IMR-90 (cell line): Measurements from ENCODE around the gene AIRE. TPM values are rescaled to one million over a fixed set of nuclear protein-coding genes. Genes with fewer than 3 reads are reported as not detected.
A peak's percentile ranks its signal among the peaks of the same experiment; 100 is the strongest.
"Not testable (repeated sequence)": the region's sequence is repeated elsewhere in the genome, so short reads cannot be mapped to it uniquely, and the experiment has no call there.

Experiments used
- ATAC-seq: fragments of 200-7000 bp; cut with Tn5 transposase; 2 replicates; pipeline ENCODE4 v1.9.1; 2020; ENCODE audit warnings: low read depth, mild to moderate bottlenecking, moderate library complexity
- BruUV-seq: library from RNA; stranded (reverse); fragments of 400-500 nt; replicated peaks from 2 replicates; lab custom pipeline; 2021; lab: Mats Ljungman, UMichigan
- CTCF ChIA-PET: fragments of 300-600 bp; formaldehyde crosslinking; extraction: SDS; loops from one replicate; lab custom pipeline; 2021; ENCODE audit warnings: antibody characterized with exemption; lab: Yijun Ruan, JAX
- POLR2A ChIA-PET: fragments of 300-600 bp; sonication (Branson Sonifier 250); formaldehyde crosslinking; loops from one replicate; lab custom pipeline; 2022; ENCODE audit warnings: antibody characterized with exemption; ENCODE audit not compliant: unreplicated experiment; lab: Charles Lee
- DNase-seq: peaks from one replicate; pipeline ENCODE4 v3.0.0; 2013
- H2AFZ ChIP-seq: replicated peaks from 2 replicates; pipeline ENCODE3; 2013; ENCODE audit warnings: low read length, mild to moderate bottlenecking; ENCODE audit not compliant: poor library complexity
- H2AK5ac ChIP-seq: 2 replicates; pipeline ENCODE4 v1.6.1; 2013; ENCODE audit warnings: low read depth, low read length, inconsistent platforms
- H2AK9ac ChIP-seq: replicated peaks from 2 replicates; pipeline ENCODE3; 2013; ENCODE audit warnings: mild to moderate bottlenecking, low read depth, low read length, moderate library complexity; ENCODE audit not compliant: poor library complexity
- H2BK120ac ChIP-seq: 2 replicates; pipeline ENCODE4 v1.6.1; 2013; ENCODE audit warnings: low read depth, low read length, inconsistent platforms
- H2BK15ac ChIP-seq: 3 replicates; pipeline ENCODE4 v1.6.1; 2013; ENCODE audit warnings: low read depth, low read length, inconsistent platforms
- H2BK20ac ChIP-seq: 2 replicates; pipeline ENCODE4 v1.6.1; 2013; ENCODE audit warnings: low read depth, mild to moderate bottlenecking, inconsistent platforms, low read length, moderate library complexity
- H2BK5ac ChIP-seq: 2 replicates; pipeline ENCODE4 v1.6.1; 2013; ENCODE audit warnings: mild to moderate bottlenecking, low read depth, low read length, inconsistent platforms; ENCODE audit not compliant: poor library complexity, severe bottlenecking
- H3K14ac ChIP-seq: replicated peaks from 2 replicates; pipeline ENCODE4 v1.6.1; 2013; ENCODE audit warnings: low read depth, low read length, inconsistent platforms
- H3K18ac ChIP-seq: 2 replicates; pipeline ENCODE4 v1.6.1; 2013; ENCODE audit warnings: low read depth, low read length, control low read depth
- H3K23ac ChIP-seq: 2 replicates; pipeline ENCODE4 v1.6.1; 2013; ENCODE audit warnings: low read depth, low read length, inconsistent platforms
- H3K27ac ChIP-seq: 2 replicates; pipeline ENCODE4 v1.5.1; 2013; ENCODE audit warnings: mild to moderate bottlenecking, control low read depth, low read length; ENCODE audit not compliant: insufficient read depth
- H3K27me3 ChIP-seq: 2 replicates; pipeline ENCODE4 v1.6.1; 2013; ENCODE audit warnings: low read length; ENCODE audit not compliant: control insufficient read depth, insufficient read depth
- H3K36me3 ChIP-seq: 2 replicates; pipeline ENCODE4 v1.6.1; 2013; ENCODE audit warnings: low read length, mixed read lengths; ENCODE audit not compliant: control insufficient read depth, insufficient read depth
- H3K4ac ChIP-seq: 2 replicates; pipeline ENCODE4 v1.6.1; 2013; ENCODE audit warnings: low read depth, low read length, inconsistent platforms
- H3K4me1 ChIP-seq: 2 replicates; pipeline ENCODE4 v1.6.1; 2013; ENCODE audit warnings: low read length, mixed read lengths; ENCODE audit not compliant: control insufficient read depth, insufficient read depth
- H3K4me2 ChIP-seq: 2 replicates; pipeline ENCODE4 v1.6.1; 2013; ENCODE audit warnings: low read depth, mild to moderate bottlenecking, control low read depth, low read length, moderate library complexity
- H3K4me3 ChIP-seq: 2 replicates; pipeline ENCODE4 v1.5.1; 2013; ENCODE audit warnings: low read depth, mild to moderate bottlenecking, control low read depth, low read length, moderate library complexity; ENCODE audit not compliant: insufficient read depth
- H3K56ac ChIP-seq: 2 replicates; pipeline ENCODE4 v1.6.1; 2013; ENCODE audit warnings: low read length, inconsistent platforms; ENCODE audit not compliant: insufficient read depth; ENCODE audit errors: extremely low read depth
- H3K79me1 ChIP-seq, 2 experiments: 2 replicates each; pipeline ENCODE4 v1.6.1; 2013; ENCODE audit warnings: low read length in 2 of 2, inconsistent platforms in 1 of 2, low read depth in 1 of 2
- H3K9ac ChIP-seq: 2 replicates; pipeline ENCODE4 v1.6.1; 2013; ENCODE audit warnings: low read depth, low read length, control low read depth
- H3K9me1 ChIP-seq: 2 replicates; pipeline ENCODE4 v1.6.1; 2013; ENCODE audit warnings: low read length, inconsistent platforms; ENCODE audit not compliant: insufficient read depth
- H3K9me3 ChIP-seq: 2 replicates; pipeline ENCODE4 v1.6.1; 2013; ENCODE audit warnings: low read length; ENCODE audit not compliant: control insufficient read depth, insufficient read depth
- H4K20me1 ChIP-seq: 2 replicates; pipeline ENCODE4 v1.6.1; 2013; ENCODE audit warnings: low read length, inconsistent platforms; ENCODE audit not compliant: insufficient read depth
- H4K5ac ChIP-seq: 2 replicates; pipeline ENCODE4 v1.6.1; 2013; ENCODE audit warnings: mild to moderate bottlenecking, low read depth, low read length, control low read depth
- H4K8ac ChIP-seq, 2 experiments: 2 replicates each; pipeline ENCODE4 v1.6.1; 2013; ENCODE audit warnings: low read depth in 2 of 2, low read length in 2 of 2, control low read depth in 1 of 2, inconsistent platforms in 1 of 2
- H4K91ac ChIP-seq: 2 replicates; pipeline ENCODE4 v1.6.1; 2013; ENCODE audit warnings: low read depth, low read length, inconsistent platforms; ENCODE audit not compliant: insufficient read depth
- WGBS, 2 experiments: methylation state at CpG; one replicate each; pipeline versions ENCODE4 v1.1.5 to v1.1.7; 2013; ENCODE audit warnings: missing lambda C conversion rate in 2 of 2; ENCODE audit not compliant: insufficient read length in 1 of 2; ENCODE audit errors: extremely low coverage in 2 of 2; 5-methylcytosine and 5-hydroxymethylcytosine counted together
- dilution Hi-C: fragments of 300-500 bp; cut with HindIII; formaldehyde crosslinking; loops from one replicate; pipeline ENCODE4 v1.14.3; 2018; ENCODE audit warnings: low sequenced_read_pairs; ENCODE audit not compliant: unreplicated experiment
- in situ Hi-C: fragments of 300-500 bp; cut with MboI; formaldehyde crosslinking; loops from 3 replicates; pipeline ENCODE4 v1.14.3; 2019; ENCODE audit warnings: low sequenced_read_pairs, inconsistent platforms, mixed read lengths
- intact Hi-C: fragments of 100-400 bp; cut with micrococcal nuclease; formaldehyde crosslinking; loops from 2 replicates; pipeline ENCODE4 v1.10.0; 2022
- polyA plus RNA-seq, 3 experiments: library from polyadenylated mRNA; depleted of rRNA; stranded (reverse); fragments of >200 nt; gene quantifications; 2 replicates each; pipeline ENCODE4 v1.2.3, GENCODE V29; 2012; ENCODE audit warnings: low replicate concordance in 1 of 3
- total RNA-seq: library from RNA; depleted of rRNA; stranded (reverse); fragments of >200 nt; gene quantifications from 2 replicates; pipeline ENCODE4 v1.2.3, GENCODE V29; 2012

AIRE gene
- total and polyA plus RNA-seq, 2 of the 4 experiments (the other 2 are of a cell fraction): 0.05 TPM; not detected in 1

DNA sequence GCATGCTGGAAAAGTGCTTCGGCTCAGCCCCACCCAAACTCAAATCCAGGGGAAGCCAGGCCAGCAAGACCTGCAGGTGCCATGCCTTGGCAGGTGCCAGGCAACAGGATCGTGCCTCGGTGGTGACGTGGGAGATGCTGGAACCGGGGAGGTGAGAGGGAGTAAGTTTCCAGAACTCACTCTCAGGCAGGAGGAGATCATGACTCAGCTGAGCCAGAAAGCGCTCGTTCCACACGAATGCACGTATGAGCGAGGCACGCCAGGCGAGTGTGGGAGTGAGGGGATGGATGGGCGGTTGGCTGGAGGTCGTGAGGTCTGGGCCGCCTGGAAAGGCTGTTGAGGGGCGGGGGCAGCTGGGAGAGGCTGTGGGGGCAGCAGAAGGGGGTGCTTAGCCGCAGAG is 37.8 kb upstream of the AIRE start:
- in situ Hi-C loops, H2AK5ac ChIP-seq, H3K9ac ChIP-seq, H2BK5ac ChIP-seq, H2BK120ac ChIP-seq, H4K91ac ChIP-seq, H3K4ac ChIP-seq, H3K4me2 ChIP-seq, POLR2A ChIA-PET, H4K5ac ChIP-seq, H3K9me1 ChIP-seq, H3K79me1 ChIP-seq, H4K8ac ChIP-seq, H3K56ac ChIP-seq, H2BK15ac ChIP-seq, H2BK20ac ChIP-seq, ATAC-seq, H2AFZ ChIP-seq, H2AK9ac ChIP-seq, CTCF ChIA-PET, H3K18ac ChIP-seq, H3K27me3 ChIP-seq, H3K23ac ChIP-seq, H3K9me3 ChIP-seq, H3K36me3 ChIP-seq, BruUV-seq, DNase-seq, H3K27ac ChIP-seq, H3K4me3 ChIP-seq, dilution Hi-C loops, intact Hi-C loops, H3K4me1 ChIP-seq, H3K14ac ChIP-seq, H4K20me1 ChIP-seq: not testable (repeated sequence)
- WGBS, 2 experiments: no CpG with 5 or more reads among the region's 17 CpGs

DNA sequence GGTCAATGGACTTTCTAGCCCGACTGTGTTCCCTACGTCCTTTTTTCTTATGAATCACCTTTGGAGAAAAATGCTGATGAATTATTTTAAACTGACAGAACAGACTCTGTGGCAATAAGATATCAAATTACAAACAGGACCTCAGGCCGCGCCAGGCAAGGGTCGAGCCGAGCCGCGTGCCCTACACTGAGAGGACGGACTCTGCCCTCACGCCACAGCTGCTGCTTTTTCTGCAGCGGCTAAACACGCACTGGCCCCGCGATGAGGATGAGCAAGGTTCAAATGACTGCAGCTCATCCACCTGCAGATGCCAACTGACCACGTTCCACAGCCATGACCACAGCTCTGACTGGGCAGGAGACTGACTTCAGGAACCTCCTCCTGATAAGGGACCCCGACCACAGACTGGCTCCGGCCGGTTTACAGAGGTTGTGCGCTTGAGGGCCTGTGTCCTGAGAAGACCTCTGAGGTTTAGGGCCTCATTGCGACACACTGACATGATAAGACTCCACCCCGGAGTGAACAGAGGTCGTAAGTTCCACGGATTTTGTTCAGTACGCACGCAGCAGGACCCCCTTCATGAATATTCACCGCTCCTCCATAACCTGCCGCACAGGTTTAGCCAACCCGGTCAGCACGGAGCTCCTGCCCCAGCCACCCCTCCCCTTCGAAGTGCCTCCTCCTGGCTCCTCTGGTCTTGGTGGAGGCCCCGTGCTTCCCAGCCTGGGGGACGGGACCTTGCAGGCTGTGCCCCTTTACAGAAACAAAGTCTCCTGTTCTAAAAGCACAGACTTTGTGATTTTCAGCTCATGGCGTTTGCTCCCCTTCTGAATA is 36.3 kb upstream of the AIRE start:
- H3K79me1 ChIP-seq, H3K27me3 ChIP-seq, H3K9me3 ChIP-seq, H3K56ac ChIP-seq, dilution Hi-C loops, H4K5ac ChIP-seq, H4K8ac ChIP-seq, H2BK20ac ChIP-seq, H3K23ac ChIP-seq, BruUV-seq, H3K27ac ChIP-seq, DNase-seq, in situ Hi-C loops, H2BK15ac ChIP-seq, H3K36me3 ChIP-seq, H2AK5ac ChIP-seq, H3K4ac ChIP-seq, H3K4me1 ChIP-seq, H2BK120ac ChIP-seq, H3K4me3 ChIP-seq, POLR2A ChIA-PET, intact Hi-C loops, H3K9me1 ChIP-seq, H2AFZ ChIP-seq, H3K9ac ChIP-seq, H3K18ac ChIP-seq, H2AK9ac ChIP-seq, H4K91ac ChIP-seq, CTCF ChIA-PET, H2BK5ac ChIP-seq, H4K20me1 ChIP-seq, H3K14ac ChIP-seq, H3K4me2 ChIP-seq: not testable (repeated sequence)
- ATAC-seq: peak; percentile 57
- WGBS, 2 experiments: no CpG with 5 or more reads among the region's 33 CpGs
